NCI-H446 (cell line): ENCODE measurements around the gene PPP3R2.
A peak's percentile ranks its signal among the peaks of the same experiment; 100 is the strongest.
"Not testable (repeated sequence)": the region's sequence is repeated elsewhere in the genome, so short reads cannot be mapped to it uniquely, and the experiment has no call there.

Experiments
- DNase-seq, 2 experiments: peaks; one replicate each; lab custom pipeline; 2025; lab: John Stamatoyannopoulos, UW

Gene PPP3R2

GRCh38 chr9:101594796-101595195, at the start of gene PPP3R2:
TSS of gene PPP3R2 (minus strand) at chr9:101594969. CDS start at chr9:101594921, 48 bp downstream.
- DNase-seq: no peak

DNA sequence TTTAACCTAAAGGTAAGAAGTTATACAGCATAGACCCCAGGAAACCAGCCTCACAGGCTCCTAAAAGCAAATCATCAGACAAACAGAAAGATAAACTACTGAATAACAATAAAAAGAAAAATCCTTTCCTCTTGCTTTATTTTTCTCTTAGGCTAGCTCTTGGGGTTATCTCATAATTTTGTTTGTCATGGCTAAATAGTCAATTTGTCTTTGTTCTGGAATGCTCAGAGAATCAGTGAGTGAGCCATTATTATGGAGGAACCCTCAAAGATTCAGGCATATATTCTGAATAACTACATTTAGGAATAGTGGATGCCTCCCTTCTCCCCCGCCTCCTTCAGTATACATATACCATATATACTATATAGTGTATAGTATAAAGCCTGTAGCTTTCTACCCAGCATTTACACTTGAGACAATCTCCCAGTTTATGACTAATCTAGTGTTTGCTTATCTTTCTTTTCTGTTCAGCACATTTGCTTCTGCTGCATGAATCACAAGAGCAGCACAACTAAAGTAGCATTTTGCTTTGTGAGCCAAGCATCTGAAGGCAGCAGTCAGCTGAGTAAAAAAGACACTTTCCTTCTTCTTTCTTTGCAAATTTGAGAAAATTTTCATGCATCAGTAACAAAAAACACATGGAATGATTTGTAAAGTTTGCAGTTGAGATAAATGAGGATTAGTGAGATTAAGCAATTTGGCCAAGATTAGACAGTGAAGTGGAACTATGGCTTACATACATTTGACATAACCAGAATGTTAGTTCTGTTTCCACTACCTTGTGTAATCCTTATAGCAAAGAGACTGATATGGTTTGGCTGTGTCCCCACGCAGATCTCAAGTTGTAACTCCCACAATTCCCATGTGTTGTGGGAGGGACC, 45.3 kb upstream of the PPP3R2 start:
- no peak for DNase-seq

GRCh38 chr9:101639311-101639710, 44.5 kb upstream of the PPP3R2 start:
- DNase-seq: peak; percentile 12 to 67

GRCh38 chr9:101636247-101636646, 41.5 kb upstream of the PPP3R2 start:
- DNase-seq: no peak

GRCh38 chr9:101635473-101635872, 40.7 kb upstream of the PPP3R2 start:
- DNase-seq: no peak

DNA sequence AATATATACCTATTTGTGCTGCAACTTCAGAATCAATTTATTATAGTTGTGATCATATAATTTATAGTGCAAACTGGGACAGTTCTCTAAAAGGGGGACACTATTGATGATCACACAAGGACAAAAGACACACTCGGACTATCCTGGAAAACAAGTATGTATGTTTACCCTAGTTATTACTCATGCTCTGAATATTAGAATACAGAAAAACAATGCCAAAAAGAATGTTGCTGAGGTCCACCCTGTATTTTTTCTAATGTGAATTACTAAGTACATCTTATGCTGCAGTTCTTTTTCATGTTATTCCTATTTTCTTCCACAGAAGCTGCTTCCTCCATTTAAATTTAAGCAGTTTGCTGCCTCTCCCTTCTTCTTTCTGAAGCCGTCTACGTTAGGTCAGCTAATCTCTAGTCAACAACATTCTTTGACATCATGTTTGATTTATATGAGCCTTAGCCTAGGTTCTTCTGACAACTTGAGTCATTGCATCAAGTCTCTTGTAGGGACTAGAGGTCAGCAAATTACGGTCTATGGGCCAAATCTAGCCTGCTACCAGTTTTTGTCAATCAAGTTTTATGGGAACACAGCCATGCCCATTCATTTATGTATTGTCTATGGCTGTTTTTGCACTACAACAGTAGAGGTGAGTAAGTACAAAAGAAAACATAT, 40.1 kb upstream of the PPP3R2 start:
- DNase-seq: no peak

- DNase-seq: no peak
Measured at GRCh38 chr9:101632611-101633010, 37.8 kb upstream of the PPP3R2 start.

DNA sequence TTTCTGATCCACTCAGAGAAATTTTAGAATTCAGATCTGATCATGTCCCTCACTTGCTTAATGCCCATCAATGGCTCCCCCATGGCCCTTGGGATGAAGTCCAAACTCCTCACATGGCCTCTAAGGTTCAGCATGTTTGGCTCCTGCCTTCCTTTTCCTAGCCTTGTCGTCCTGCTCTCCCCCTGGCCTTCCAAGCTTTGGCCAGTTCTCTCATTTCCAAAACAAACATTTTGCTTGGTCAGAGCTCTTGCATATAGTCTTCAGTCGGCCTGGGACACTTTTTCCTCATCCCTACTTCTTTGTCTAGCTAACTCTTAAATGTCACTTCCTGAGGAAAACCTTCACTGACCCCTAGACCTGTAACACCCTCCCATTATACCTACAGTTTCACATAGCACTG, 37.1 kb upstream of the PPP3R2 start:
- DNase-seq: no peak

DNA sequence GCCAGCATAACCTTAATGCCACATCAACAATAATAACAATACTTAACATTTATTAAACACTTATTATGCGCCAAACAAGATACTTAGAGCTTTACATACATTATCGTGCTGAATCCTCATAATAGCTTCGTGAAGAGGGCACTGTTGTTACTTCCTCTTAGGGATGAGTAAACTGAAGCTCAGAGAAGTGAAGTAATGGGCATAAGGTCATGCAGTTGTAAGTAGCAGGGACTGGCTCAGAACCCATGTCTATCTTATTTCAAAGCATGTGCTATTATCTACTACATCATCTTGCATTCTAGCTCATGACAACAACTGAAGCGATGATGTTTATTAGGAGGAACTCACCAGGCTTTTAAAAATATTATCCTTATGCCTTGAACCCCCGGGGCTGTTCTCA, 34.9 kb upstream of the PPP3R2 start:
- no peak for DNase-seq

- no peak for DNase-seq
Measured at GRCh38 chr9:101628173-101628572, 33.4 kb upstream of the PPP3R2 start.

DNA sequence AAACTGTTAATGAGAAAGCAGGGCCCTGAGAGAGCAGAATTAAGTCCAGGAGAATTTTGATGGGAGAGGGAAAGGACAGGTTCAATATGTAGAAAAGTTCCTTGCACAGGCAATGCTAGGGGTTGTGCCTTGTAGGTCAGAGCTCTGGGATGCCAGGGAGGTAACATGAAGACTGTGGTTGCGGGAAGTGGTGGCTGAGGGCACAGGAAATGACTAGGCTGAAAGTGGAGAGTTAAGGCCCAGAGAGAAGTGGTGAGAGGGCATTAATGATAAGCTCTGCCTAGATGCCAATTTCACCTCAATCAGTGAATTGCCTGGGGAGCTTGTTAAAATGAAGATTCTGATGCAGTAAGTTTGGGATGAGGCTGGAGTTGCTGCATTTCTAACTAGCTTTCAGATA, 31.5 kb upstream of the PPP3R2 start:
- no peak for DNase-seq

DNA sequence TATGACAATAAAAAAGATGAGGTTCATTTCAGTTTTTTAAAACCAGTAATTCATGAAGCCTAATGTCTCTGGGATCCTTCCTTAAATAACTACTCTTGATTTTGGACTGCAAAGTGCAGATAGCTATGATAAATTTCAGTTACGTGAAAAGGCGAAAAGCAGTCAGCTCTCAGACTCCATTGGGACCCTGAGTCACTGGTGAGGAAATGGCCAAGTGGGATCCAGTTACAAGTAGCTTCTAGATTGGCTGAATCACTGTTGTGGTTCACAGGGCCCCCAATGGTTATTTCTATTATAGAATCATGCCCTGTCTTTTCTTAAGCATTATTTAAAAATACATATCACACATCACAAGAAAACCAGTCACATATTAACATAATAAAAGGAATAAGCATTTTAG, 31.1 kb upstream of the PPP3R2 start:
- no peak for DNase-seq

- DNase-seq: no peak
Measured at GRCh38 chr9:101620452-101620851, 25.7 kb upstream of the PPP3R2 start.

DNA sequence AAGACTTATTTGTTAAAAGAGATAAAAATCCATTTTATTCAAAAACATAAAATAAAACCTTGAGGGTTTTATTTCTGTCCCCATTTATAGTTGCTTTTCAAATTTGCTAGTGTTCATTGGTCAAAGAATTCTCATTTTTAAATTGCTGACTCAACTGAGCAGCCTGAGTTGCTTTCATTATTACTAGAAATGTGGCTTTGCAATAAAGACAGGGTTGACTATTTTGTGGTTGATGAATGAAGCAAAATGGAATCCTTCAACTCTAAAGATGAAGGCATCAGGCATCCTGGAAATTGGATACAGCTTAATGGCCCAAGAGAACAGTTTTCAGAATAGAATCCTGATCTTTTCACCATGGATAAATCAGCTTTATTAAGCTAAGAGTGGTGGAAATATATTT, 23.9 kb upstream of the PPP3R2 start:
- no peak for DNase-seq

- DNase-seq: no peak
Measured at GRCh38 chr9:101605547-101605946, 10.8 kb upstream of the PPP3R2 start.

- DNase-seq: no peak
Measured at GRCh38 chr9:101604296-101604695, 9.5 kb upstream of the PPP3R2 start.

- peak in 1 of 2 experiments; percentile 67 for DNase-seq
Measured at GRCh38 chr9:101601904-101602765, 7.4 kb upstream of the PPP3R2 start.

GRCh38 chr9:101593345-101593744, 1.4 kb downstream of the PPP3R2 start:
- DNase-seq: no peak

DNA sequence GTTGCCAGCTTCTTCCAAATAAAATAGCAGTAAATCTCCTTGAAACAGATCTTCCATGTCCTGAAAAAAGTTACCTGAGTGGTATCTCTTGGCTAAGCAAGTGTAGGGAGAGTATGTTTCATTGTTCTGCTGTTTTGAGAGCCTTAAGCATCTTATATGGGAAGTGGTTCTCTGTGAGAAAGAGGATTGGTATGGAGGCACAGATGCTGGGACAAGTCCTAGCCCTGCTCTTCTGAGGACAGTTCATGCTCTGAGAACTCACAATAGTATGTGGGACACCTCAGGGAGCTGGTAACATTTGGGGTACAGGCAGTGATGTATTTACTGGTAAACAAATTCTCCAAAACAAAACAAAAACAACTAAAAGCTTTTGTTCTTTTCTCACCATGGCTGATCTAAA, 2.0 kb downstream of the PPP3R2 start:
- no peak for DNase-seq

DNA sequence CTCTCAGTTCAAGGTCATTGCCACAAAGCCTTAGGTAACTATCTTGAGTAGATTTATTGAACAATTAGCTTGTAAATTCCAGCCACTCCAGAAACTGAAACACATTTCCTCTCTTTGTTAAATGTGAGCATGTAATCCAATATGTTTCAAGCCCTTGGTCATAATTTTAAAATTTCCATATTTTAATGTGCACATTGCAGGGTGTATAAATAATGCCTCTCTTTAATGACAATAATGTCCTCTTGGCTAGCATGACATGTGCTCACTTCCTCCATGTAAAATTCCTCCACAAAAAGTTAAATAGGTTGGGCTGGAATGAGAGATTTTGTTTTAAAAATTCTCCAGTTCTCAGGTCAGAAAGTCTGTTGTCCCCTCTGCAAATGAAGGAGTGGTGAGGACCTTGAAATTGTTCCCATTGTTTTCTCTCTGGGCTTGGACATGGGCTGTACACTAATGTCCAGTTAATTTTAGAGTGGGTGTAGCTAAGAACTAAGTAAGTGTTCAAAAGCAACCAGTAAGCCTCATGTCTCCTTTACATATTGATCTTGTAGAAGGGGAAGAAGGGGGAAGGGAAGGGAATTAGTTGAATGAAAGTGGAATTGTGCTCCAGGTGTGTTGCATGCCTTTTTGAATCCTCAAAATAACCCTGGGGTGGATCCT, 2.9 kb downstream of the PPP3R2 start:
- DNase-seq: no peak

DNA sequence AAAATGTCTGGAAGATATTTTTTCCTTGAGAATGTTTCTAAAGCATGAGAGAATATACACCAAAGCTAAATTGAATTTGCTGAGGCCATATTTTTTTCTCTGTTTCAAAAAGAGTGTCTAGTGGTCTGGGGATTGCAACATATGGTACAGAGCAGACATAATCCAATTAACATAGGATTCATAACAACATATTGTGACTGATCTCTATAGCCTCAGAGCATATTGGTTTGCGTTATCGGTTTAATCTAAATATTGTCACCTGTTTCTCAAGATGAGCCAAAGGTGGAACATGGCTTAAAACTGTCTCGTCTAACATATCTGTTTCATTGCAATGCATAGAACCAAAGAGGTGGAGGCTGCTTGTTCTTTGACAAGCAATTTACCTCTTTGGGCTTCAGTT, 3.9 kb downstream of the PPP3R2 start:
- no peak for DNase-seq

- DNase-seq: not testable (repeated sequence)
Measured at GRCh38 chr9:101590074-101590473, 4.7 kb downstream of the PPP3R2 start.
